Gastrocnemius medialis (tissue), 4 donors: ENCODE data around the gene DTNB. TPM values are rescaled to one million over a fixed set of nuclear protein-coding genes. Genes with fewer than 3 reads are reported as not detected.

Source experiments
- ATAC-seq, 2 donors: fragments of 150-250 bp; one replicate each; pipeline ENCODE4 v1.9.1; 2016
- DNase-seq, 2 donors: peaks; one replicate each; pipeline ENCODE4 v3.0.0-alpha.2; 2019
- H3K27ac ChIP-seq, 4 donors: fragments of 200-600 bp; sonication (generic); 1 replicate in 1 of 4; 2 replicates in 3 of 4; pipeline ENCODE4 v1.5.1; 2016 to 2018; ENCODE audit warnings: mild to moderate bottlenecking in 2 of 4, moderate library complexity in 1 of 4
- H3K27me3 ChIP-seq, 3 donors: fragments of 200-600 bp; sonication (generic) in 2 of 3; 1 replicate in 1 of 3; 2 replicates in 2 of 3; pipeline versions ENCODE4 v1.5.1 to v1.6.0; 2016 to 2019; ENCODE audit warnings: mild to moderate bottlenecking in 1 of 3, moderate library complexity in 1 of 3
- H3K36me3 ChIP-seq, 2 donors: fragments of 200-600 bp; sonication (generic) in 1 of 2; one replicate each; pipeline ENCODE4 v1.5.1; 2017 to 2018
- H3K4me1 ChIP-seq, 2 donors: fragments of 200-600 bp; sonication (generic) in 1 of 2; one replicate each; pipeline ENCODE4 v1.5.1; 2016 to 2017; ENCODE audit warnings: mild to moderate bottlenecking in 2 of 2
- H3K4me3 ChIP-seq, 4 donors: fragments of 200-600 bp; sonication (generic) in 3 of 4; 1 replicate in 1 of 4; 2 replicates in 3 of 4; pipeline ENCODE4 v1.5.1; 2016 to 2019; ENCODE audit warnings: mild to moderate bottlenecking in 2 of 4
- H3K9me3 ChIP-seq, 3 donors: fragments of 200-600 bp; sonication (generic) in 2 of 3; 1 replicate in 1 of 3; 2 replicates in 2 of 3; pipeline ENCODE4 v1.5.1; 2016 to 2019
- CTCF ChIP-seq, 5 experiments: fragments of 450-650 bp in 3 of 5; fragments of 200-600 bp in 2 of 5; sonication (generic) in 2 of 5; IDR thresholded peaks in 4 of 5; conservative IDR thresholded peaks in 1 of 5; 1 replicate in 4 of 5; 2 replicates in 1 of 5; pipeline ENCODE4 v1.5.1; 2016 to 2019; ENCODE audit warnings: antibody characterized with exemption in 5 of 5, mild to moderate bottlenecking in 3 of 5, moderate library complexity in 3 of 5
- POLR2A ChIP-seq, 2 donors: fragments of 450-650 bp; IDR thresholded peaks; one replicate each; pipeline ENCODE4 v1.6.1; 2017; ENCODE audit warnings: antibody characterized with exemption in 2 of 2, mild to moderate bottlenecking in 2 of 2, moderate library complexity in 2 of 2
- in situ Hi-C, 4 donors: fragments of 200-750 bp; cut with MboI; loops; one replicate each; pipeline versions ENCODE4 v1.15.0 to v1.8.0; 2017; ENCODE audit warnings: low sequenced_read_pairs in 4 of 4
- intact Hi-C: fragments of 100-400 bp; cut with DNase I; formaldehyde crosslinking; loops from one replicate; pipeline ENCODE4 v1.15.1; 2023; ENCODE audit warnings: low total_unique reads
- total RNA-seq, 4 donors: library from RNA; depleted of rRNA; stranded (reverse); fragments of >200 nt; gene quantifications; one replicate each; pipeline versions ENCODE4 v1.1.0 to v1.2.3, GENCODE V29; 2016

Gene DTNB
- total RNA-seq, 4 donors from 2014 or later = 1.0 to 6.6 (median 4.1) TPM

GRCh38 chr2:25698752-25699151, 25.4 kb upstream of the DTNB start:
- Histone ChIP-seq H3K9me3 (no peaks in the 10 kb centered on the region), H3K27me3 (peaks cover 0 to 3% (median 0%) of the 10 kb centered on the region in 3 donors), H3K36me3 (no peaks in the 10 kb centered on the region), H3K4me1 (no peaks in the 10 kb centered on the region), H3K4me3 (no peak overlapping the region), H3K27ac (no peak overlapping the region)
- DNase-seq (no peak), ATAC-seq (no peak)
- TF ChIP-seq POLR2A (IDR thresholded peaks at IDR 0.05) (no peak), CTCF (IDR thresholded peaks at IDR 0.05 in 4 of 5, conservative IDR thresholded peaks at IDR 0.05 in 1 of 5) (no peak)
- in situ Hi-C loops = no loop called here
- intact Hi-C loops = no loop called here

GRCh38 chr2:25697559-25698341, 24.4 kb upstream of the DTNB start:
- no peak for DNase-seq
- H3K9me3 ChIP-seq = no peaks in the 10 kb centered on the region
- H3K4me1 ChIP-seq = no peaks in the 10 kb centered on the region
- H3K36me3 ChIP-seq = no peaks in the 10 kb centered on the region
- intact Hi-C loops = no loop called here
- in situ Hi-C loops = no loop called here
- TF ChIP-seq POLR2A (IDR thresholded peaks at IDR 0.05) = no peak
- no peak for TF ChIP-seq CTCF (IDR thresholded peaks at IDR 0.05 in 4 of 5, conservative IDR thresholded peaks at IDR 0.05 in 1 of 5)
- H3K4me3 ChIP-seq = no peak overlapping the region
- ATAC-seq = no peak
- H3K27ac ChIP-seq = no peak overlapping the region
- peaks cover 0 to 3% (median 0%) of the 10 kb centered on the region in 3 donors for H3K27me3 ChIP-seq

DNA sequence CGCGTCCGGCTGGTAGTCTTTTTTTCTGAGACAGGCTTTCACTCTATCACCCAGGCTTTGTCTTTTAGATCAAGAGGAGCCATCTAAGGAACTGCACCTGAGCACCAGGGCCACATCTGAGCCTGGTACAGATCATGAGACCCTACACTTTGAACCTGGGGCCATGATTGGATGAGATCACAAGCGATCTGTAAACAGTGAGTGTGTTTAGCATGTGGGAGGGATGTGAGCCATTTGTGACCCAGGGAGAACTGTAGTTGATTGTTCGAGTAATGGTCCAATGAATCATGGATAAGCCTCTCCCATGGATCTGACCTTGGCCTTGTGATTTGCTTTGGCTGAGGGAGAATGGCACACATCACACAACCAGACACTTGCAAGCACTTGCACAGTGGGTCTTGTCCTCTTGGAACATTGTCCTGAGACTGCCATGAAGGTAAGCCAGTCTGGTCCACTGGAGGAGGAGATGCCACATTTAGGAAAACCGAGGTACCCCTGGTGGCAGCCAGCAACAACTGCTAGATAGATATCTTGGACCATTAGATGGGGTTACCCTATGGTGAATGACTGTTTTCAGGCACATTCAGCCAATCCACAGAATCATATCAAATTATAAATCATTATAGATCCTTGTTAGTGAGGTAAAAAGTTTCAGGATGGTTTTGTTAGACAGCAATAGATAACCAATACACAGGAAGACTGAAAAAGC, 19.5 kb upstream of the DTNB start:
- H3K4me1 ChIP-seq = no peaks in the 10 kb centered on the region
- ATAC-seq = no peak
- no peak overlapping the region for H3K27ac ChIP-seq
- no peaks in the 10 kb centered on the region for H3K36me3 ChIP-seq
- intact Hi-C loops = no loop called here
- H3K27me3 ChIP-seq = no peaks in the 10 kb centered on the region
- DNase-seq = no peak
- in situ Hi-C loops = no loop called here
- no peak overlapping the region for H3K4me3 ChIP-seq
- no peaks in the 10 kb centered on the region for H3K9me3 ChIP-seq
- no peak for TF ChIP-seq POLR2A (IDR thresholded peaks at IDR 0.05)
- TF ChIP-seq CTCF (IDR thresholded peaks at IDR 0.05 in 4 of 5, conservative IDR thresholded peaks at IDR 0.05 in 1 of 5) = no peak

DNA sequence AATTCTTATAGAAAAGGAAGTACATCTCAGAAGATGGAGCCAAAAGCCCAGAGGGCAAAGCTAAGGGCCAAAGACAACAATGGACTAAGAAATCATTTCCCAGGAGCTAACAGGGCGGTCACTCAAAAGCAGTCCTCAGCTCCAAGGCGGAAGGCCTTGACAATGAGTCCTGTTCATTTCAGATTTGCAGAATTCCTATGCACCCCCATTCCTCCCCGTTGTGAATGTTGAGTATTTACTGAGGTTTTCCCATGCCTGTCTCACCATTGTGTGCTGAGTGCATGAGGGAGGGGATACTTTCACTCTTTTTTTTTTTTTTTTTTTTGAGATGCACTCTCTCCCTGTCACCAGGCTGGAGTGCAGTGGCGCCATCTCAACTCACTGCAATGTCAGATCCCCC, 18.8 kb upstream of the DTNB start:
- no peak overlapping the region for H3K27ac ChIP-seq
- H3K9me3 ChIP-seq = no peaks in the 10 kb centered on the region
- H3K27me3 ChIP-seq = no peaks in the 10 kb centered on the region
- no peak overlapping the region for H3K4me3 ChIP-seq
- no peaks in the 10 kb centered on the region for H3K4me1 ChIP-seq
- intact Hi-C loops = no loop called here
- TF ChIP-seq POLR2A (IDR thresholded peaks at IDR 0.05) (no peak), CTCF (IDR thresholded peaks at IDR 0.05 in 4 of 5, conservative IDR thresholded peaks at IDR 0.05 in 1 of 5) (no peak)
- ATAC-seq (no peak), DNase-seq (no peak)
- in situ Hi-C loops = no loop called here
- H3K36me3 ChIP-seq = no peaks in the 10 kb centered on the region
